Parathyroid adenoma (tissue), 2 donors: ENCODE results near the gene ALG3.

Experiments
- H2AFZ ChIP-seq: fragments of 300-600 bp; sonication (generic); one replicate; pipeline ENCODE4 v1.7.0; 2017; ENCODE audit warnings: antibody characterized with exemption, mild to moderate bottlenecking
- H3K27ac ChIP-seq: fragments of 300-600 bp; sonication (generic); one replicate; pipeline ENCODE4 v1.7.0; 2017
- H3K27me3 ChIP-seq: fragments of 300-600 bp; sonication (generic); one replicate; pipeline ENCODE4 v1.7.0; 2017; ENCODE audit warnings: low read length; ENCODE audit not compliant: control insufficient read depth, insufficient read depth
- H3K36me3 ChIP-seq: fragments of 300-600 bp; sonication (generic); one replicate; pipeline ENCODE4 v1.7.0; 2017; ENCODE audit warnings: low read length; ENCODE audit not compliant: control insufficient read depth, insufficient read depth
- H3K4me1 ChIP-seq: fragments of 300-600 bp; sonication (generic); one replicate; pipeline ENCODE4 v1.7.0; 2017; ENCODE audit warnings: control low read depth
- H3K4me2 ChIP-seq: fragments of 300-600 bp; sonication (generic); one replicate; pipeline ENCODE4 v1.7.0; 2017; ENCODE audit warnings: low read length
- H3K4me3 ChIP-seq: fragments of 300-600 bp; sonication (generic); one replicate; pipeline ENCODE4 v1.7.0; 2017; ENCODE audit warnings: low read depth, low read length
- H3K79me2 ChIP-seq: fragments of 300-600 bp; sonication (generic); one replicate; pipeline ENCODE4 v1.7.0; 2017; ENCODE audit warnings: control low read depth
- H3K9ac ChIP-seq: fragments of 300-600 bp; sonication (generic); one replicate; pipeline ENCODE4 v1.7.0; 2017; ENCODE audit warnings: mild to moderate bottlenecking
- H3K9me3 ChIP-seq: fragments of 300-600 bp; sonication (generic); one replicate; pipeline ENCODE4 v1.7.0; 2017; ENCODE audit warnings: low read length; ENCODE audit not compliant: control insufficient read depth
- TF ChIP-seq, protein P1 (sequence below): fragments of 300-600 bp; sonication (generic); IDR thresholded peaks from one replicate; pipeline ENCODE4 v1.7.0; 2017; ENCODE audit warnings: antibody characterized with exemption, mild to moderate bottlenecking
- donor health status: primary hyperparathyroidism.

The ALG3 gene

DNA sequence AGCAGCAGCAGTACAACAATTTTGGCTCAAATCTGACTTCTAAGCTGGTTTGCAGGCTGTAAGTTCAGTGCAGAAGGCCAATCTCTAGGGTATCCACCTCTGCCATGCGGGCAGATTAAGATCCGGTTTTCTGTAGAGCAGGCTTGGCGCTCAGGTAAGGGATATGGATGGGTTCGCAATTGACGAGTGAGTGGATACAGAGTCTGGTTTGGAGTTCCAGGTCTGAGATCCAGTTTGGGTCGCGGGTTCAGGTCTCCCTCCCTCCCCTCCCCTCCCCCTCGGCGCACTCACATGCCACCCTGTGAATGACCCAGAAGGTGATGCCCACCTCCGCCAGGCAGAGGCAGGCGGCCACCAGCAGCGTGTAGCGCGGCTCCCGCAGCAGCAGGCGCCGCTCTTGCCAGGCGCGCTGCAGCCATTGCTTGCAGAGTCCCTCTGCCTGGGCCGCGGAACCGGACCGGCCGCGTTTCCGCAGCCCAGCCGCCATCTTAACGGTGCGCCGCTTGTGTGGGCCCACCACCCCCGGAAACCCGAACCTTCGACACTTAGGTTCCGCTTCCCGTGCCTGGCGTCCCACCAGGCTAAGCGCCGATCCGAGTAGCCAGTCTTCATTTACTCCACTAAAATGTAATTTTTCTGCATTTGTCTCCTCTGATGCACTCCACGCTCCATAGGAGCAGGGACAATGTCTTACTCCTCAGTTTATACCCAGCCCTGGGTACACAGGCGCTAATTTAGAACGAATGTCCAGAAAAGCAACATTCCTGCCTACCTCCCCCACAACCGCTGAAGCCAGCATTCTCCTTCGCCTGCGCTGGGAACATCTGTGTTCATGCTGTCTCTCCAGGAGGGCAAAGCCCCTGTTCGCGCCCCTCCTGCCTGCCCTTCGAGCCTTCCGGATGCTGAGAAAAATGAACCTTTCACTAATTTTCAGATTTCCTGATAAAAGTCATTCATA, at the start of gene ALG3:
Gene ALG3 (minus strand): TSS at position 509 of the 958 bp plus-strand sequence. CDS start 22 bp downstream, at position 487.
- Histone ChIP-seq H3K4me3 (peak within 1 kb of the TSS; percentile 71), H3K36me3 (no peaks in the 10 kb centered on the region), H3K9me3 (no peaks in the 10 kb centered on the region), H3K27me3 (no peaks in the 10 kb centered on the region), H3K4me1 (no peaks in the 10 kb centered on the region), H3K4me2 (peak within 1 kb of the TSS; percentile 90), H3K27ac (peak within 1 kb of the TSS; percentile 82), H3K79me2 (no peaks in the 10 kb centered on the region), H2AFZ (peak within 1 kb of the TSS; percentile 88), H3K9ac (no peak within 1 kb of the TSS)
- TF ChIP-seq, protein P1, sequence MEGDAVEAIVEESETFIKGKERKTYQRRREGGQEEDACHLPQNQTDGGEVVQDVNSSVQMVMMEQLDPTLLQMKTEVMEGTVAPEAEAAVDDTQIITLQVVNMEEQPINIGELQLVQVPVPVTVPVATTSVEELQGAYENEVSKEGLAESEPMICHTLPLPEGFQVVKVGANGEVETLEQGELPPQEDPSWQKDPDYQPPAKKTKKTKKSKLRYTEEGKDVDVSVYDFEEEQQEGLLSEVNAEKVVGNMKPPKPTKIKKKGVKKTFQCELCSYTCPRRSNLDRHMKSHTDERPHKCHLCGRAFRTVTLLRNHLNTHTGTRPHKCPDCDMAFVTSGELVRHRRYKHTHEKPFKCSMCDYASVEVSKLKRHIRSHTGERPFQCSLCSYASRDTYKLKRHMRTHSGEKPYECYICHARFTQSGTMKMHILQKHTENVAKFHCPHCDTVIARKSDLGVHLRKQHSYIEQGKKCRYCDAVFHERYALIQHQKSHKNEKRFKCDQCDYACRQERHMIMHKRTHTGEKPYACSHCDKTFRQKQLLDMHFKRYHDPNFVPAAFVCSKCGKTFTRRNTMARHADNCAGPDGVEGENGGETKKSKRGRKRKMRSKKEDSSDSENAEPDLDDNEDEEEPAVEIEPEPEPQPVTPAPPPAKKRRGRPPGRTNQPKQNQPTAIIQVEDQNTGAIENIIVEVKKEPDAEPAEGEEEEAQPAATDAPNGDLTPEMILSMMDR: no peak

DNA sequence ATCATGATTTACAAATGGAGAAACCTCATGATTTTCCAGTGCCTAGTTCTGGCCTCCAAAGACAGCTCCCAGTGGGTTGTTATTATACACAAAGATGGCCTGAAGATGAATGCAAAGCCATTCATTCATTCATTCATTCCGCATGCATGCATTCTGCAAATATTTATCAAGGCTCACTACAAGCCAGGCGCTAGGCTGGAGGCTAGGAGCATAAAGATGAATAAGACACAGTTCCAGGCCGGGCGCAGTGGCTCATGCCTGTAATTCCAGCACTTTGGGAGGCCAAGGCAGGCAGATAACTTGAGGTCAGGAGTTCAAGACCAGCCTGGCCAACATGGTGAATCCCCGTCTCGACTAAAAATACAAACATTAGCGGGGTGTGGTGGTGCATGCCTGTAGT, 47.9 kb upstream of the ALG3 start:
- H3K4me1 ChIP-seq: peaks cover 8% of the 10 kb centered on the region
- H3K4me2 ChIP-seq: no peak overlapping the region
- TF ChIP-seq, protein P1: no peak
- no peak overlapping the region for H3K27ac ChIP-seq
- H3K9me3 ChIP-seq: no peaks in the 10 kb centered on the region
- H3K36me3 ChIP-seq: no peaks in the 10 kb centered on the region
- no peak overlapping the region for H2AFZ ChIP-seq
- H3K79me2 ChIP-seq: peaks cover 19% of the 10 kb centered on the region
- no peak overlapping the region for H3K4me3 ChIP-seq
- no peak overlapping the region for H3K9ac ChIP-seq
- no peaks in the 10 kb centered on the region for H3K27me3 ChIP-seq

DNA sequence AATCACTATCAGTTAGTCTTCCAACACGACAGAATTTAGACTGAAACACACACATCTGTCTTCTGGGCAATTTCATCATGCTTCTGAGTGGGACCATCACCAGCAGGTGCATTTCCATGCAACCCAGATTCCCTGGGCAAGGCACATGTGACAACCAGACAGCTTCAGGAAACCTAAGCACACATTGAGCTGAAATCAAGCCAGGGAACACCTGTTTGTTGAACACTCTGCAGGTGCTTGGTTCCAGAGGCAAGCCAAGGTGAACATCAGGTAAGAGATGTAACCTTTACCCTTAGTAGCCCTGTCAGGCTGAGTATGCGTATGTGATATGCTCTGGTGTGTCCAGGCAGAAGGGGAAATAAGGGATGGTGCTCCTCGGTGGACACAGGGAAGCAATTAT, 47.0 kb upstream of the ALG3 start:
- no peaks in the 10 kb centered on the region for H3K36me3 ChIP-seq
- no peak overlapping the region for H3K27ac ChIP-seq
- H3K4me2 ChIP-seq: no peak overlapping the region
- peaks cover 8% of the 10 kb centered on the region for H3K4me1 ChIP-seq
- no peaks in the 10 kb centered on the region for H3K27me3 ChIP-seq
- H3K4me3 ChIP-seq: no peak overlapping the region
- TF ChIP-seq, protein P1: no peak
- H3K79me2 ChIP-seq: peaks cover 15% of the 10 kb centered on the region
- no peaks in the 10 kb centered on the region for H3K9me3 ChIP-seq
- H2AFZ ChIP-seq: no peak overlapping the region
- H3K9ac ChIP-seq: no peak overlapping the region

DNA sequence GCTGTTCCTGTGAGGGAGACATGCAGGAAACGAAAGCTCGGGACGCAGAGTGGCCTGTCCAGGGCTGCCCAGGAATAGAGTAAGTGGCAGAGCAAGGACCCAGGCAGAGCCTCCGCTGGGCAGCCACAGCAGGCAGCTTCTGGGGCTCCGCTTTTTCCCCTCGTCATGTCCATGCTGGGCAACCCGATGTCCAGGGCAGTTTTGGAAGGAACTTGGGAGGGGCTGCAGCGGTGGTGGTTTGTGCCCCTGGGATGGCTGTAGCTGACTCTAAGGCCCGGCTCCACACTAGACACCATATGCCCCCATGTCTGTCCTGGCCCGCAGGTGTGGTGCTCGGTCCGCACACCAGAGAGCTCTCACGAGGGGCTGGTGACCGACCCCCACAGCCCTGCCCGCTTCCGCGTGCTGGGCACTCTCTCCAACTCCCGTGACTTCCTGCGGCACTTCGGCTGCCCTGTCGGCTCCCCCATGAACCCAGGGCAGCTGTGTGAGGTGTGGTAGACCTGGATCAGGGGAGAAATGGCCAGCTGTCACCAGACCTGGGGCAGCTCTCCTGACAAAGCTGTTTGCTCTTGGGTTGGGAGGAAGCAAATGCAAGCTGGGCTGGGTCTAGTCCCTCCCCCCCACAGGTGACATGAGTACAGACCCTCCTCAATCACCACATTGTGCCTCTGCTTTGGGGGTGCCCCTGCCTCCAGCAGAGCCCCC, 43.1 kb upstream of the ALG3 start:
- Histone ChIP-seq H3K9ac (no peak overlapping the region), H3K4me2 (no peak overlapping the region), H3K79me2 (no peaks in the 10 kb centered on the region), H3K4me1 (no peaks in the 10 kb centered on the region), H3K27me3 (no peaks in the 10 kb centered on the region), H3K27ac (no peak overlapping the region), H3K4me3 (no peak overlapping the region), H3K36me3 (no peaks in the 10 kb centered on the region), H2AFZ (no peak overlapping the region), H3K9me3 (no peaks in the 10 kb centered on the region)
- TF ChIP-seq, protein P1: no peak
